GM12865 (cell line): ENCODE measurements around the gene MON2.
A peak's percentile ranks its signal among the peaks of the same experiment; 100 is the strongest.

ENCODE experiments used
- DNase-seq: peaks from one replicate; pipeline ENCODE4 v3.0.0; 2010; ENCODE audit warnings: low read depth
- H3K4me3 ChIP-seq: 2 replicates; pipeline ENCODE4 v1.5.1; 2011; ENCODE audit warnings: mild to moderate bottlenecking, low read depth, low read length, control low read depth
- TF ChIP-seq, protein P1 (sequence below): IDR thresholded peaks from 2 replicates; pipeline ENCODE4 v1.5.1; 2011; ENCODE audit warnings: low read length, control low read depth, low read depth, inconsistent platforms; ENCODE audit not compliant: insufficient read depth; ENCODE audit errors: missing control alignments

The MON2 gene, protein sequence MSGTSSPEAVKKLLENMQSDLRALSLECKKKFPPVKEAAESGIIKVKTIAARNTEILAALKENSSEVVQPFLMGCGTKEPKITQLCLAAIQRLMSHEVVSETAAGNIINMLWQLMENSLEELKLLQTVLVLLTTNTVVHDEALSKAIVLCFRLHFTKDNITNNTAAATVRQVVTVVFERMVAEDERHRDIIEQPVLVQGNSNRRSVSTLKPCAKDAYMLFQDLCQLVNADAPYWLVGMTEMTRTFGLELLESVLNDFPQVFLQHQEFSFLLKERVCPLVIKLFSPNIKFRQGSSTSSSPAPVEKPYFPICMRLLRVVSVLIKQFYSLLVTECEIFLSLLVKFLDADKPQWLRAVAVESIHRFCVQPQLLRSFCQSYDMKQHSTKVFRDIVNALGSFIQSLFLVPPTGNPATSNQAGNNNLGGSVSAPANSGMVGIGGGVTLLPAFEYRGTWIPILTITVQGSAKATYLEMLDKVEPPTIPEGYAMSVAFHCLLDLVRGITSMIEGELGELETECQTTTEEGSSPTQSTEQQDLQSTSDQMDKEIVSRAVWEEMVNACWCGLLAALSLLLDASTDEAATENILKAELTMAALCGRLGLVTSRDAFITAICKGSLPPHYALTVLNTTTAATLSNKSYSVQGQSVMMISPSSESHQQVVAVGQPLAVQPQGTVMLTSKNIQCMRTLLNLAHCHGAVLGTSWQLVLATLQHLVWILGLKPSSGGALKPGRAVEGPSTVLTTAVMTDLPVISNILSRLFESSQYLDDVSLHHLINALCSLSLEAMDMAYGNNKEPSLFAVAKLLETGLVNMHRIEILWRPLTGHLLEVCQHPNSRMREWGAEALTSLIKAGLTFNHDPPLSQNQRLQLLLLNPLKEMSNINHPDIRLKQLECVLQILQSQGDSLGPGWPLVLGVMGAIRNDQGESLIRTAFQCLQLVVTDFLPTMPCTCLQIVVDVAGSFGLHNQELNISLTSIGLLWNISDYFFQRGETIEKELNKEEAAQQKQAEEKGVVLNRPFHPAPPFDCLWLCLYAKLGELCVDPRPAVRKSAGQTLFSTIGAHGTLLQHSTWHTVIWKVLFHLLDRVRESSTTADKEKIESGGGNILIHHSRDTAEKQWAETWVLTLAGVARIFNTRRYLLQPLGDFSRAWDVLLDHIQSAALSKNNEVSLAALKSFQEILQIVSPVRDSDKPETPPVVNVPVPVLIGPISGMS (N-terminal part only)

DNA sequence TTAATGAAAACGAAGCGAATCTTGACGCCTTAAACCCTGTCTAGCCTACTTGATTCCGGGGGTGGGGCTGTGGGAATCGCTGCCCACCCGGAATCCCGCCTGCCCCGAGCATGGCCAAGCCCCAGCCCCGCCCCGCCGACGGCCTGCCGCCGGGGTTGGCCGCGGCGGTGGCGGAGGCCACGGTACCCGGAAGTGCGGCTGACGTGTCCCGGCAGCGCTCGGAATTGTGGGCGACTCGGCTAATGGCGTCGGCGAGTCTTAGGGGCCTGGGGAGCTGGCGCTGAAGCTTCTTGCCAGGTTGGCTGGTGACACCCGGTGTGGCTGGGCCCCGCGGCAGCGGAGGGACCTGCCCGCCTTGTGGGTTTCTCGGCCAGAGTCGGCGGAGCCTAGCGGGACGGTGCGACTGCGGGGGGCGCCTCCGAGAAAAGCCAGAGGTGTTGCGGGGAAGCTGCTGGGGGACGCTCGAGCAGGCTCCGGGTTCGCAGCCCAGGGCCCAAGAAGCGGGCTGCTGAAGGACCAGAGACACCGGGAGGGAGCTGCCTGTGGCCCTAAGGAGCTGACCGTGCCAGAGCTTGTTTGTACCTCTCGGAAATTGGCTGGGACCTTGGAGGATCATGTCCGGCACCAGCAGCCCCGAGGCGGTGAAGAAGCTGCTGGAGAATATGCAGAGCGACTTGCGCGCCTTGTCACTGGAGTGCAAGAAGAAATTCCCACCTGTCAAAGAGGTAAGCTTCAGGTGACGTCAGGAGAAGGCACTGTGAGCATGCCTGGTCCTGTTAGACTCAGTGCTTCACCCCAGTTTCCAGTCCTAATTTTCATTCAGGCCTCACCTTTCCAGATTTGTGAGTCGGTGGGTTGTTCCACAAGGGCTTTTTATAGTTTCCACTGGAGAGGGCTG is at the start of gene MON2:
MON2 (plus strand) TSS at position 233 of the 898 bp plus-strand sequence; CDS start at position 615, 382 bp downstream.
- TF ChIP-seq, protein P1, sequence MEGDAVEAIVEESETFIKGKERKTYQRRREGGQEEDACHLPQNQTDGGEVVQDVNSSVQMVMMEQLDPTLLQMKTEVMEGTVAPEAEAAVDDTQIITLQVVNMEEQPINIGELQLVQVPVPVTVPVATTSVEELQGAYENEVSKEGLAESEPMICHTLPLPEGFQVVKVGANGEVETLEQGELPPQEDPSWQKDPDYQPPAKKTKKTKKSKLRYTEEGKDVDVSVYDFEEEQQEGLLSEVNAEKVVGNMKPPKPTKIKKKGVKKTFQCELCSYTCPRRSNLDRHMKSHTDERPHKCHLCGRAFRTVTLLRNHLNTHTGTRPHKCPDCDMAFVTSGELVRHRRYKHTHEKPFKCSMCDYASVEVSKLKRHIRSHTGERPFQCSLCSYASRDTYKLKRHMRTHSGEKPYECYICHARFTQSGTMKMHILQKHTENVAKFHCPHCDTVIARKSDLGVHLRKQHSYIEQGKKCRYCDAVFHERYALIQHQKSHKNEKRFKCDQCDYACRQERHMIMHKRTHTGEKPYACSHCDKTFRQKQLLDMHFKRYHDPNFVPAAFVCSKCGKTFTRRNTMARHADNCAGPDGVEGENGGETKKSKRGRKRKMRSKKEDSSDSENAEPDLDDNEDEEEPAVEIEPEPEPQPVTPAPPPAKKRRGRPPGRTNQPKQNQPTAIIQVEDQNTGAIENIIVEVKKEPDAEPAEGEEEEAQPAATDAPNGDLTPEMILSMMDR: no peak
- peak; percentile 91 for DNase-seq

DNA sequence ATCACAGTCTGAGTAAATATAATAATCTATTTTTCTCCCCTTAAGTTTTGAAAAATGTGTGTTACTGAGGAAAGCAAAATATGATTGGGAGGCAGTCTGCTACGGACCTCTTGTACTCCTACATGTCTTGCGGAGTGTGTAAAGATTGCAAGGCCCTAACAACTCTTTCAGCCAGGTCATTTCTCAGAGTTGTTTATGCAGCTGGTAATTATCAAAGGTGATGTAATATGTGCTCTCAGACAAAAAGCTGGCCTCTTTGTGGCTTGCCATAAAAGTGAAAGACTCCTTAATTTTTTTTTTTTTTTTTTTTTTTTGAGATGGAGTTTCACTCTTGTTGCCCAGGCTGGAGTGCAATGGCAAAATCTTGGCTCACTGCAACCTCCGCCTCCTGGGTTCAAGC is 40.5 kb upstream of the MON2 start:
- no peak for DNase-seq
- H3K4me3 ChIP-seq: no peak overlapping the region
- TF ChIP-seq, protein P1: no peak

More for the DNA sequence above, at the start of gene MON2:
- H3K4me3 ChIP-seq: peak within 1 kb of the TSS; percentile 95

DNA sequence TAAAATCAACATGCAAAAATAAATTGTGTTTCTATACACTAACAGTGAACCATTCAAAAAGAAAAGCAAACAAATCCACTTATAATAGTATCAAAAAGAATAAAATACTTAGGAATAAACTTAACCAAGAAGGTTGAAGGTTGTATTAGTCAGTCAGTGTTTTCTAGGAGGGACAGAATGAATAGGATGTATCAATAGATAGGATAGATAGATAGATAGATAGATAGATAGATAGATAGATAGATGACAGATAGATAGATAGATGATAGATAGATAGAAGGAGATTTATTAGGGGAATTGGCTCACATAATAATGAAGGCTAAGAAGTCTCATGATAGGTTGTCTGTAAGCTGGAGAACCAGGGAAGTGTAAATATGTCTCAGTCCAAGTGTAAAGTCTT is 37.2 kb upstream of the MON2 start:
- TF ChIP-seq, protein P1: no peak
- DNase-seq: no peak
- H3K4me3 ChIP-seq: no peak overlapping the region

DNA sequence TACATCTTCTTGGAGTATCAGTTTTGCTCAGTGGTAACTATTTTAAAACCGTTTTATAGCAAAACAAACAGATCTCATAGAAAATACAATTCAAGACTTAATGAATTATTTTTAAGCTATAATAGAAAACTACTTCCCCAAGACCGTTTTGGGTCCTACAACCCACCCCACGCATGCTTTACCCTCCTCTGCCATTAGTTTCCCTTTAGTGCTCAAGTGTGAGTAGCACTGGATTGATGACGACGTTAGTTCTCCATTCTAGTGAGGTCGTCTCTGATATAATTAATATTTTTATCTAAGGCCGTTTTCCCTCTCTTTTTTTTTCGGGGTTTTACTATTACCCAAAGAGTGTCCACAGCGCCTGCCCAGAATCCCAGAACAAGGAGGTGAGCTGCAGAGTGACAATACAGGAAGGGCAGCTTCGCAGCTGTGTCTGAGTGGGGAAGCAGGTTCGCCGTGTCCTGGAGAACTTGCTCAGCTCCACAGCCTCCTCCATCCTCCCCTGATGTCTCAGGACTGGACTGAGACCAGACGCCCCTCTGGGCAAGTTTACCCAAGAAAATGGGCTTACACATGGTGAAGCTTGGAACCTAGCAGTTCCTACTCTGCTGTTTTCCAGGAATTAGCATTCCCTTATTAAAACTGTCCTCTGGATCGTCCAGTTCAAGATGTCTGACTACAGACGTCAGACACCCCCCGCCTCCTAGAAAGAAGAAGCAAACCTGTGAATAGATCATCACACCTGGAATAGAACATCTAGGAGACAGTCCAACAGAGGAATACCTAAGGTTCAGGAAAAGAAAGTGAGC is 31.9 kb upstream of the MON2 start:
- TF ChIP-seq, protein P1: no peak
- peak; percentile 5 for DNase-seq
- H3K4me3 ChIP-seq: peak overlapping the region; percentile 58

DNA sequence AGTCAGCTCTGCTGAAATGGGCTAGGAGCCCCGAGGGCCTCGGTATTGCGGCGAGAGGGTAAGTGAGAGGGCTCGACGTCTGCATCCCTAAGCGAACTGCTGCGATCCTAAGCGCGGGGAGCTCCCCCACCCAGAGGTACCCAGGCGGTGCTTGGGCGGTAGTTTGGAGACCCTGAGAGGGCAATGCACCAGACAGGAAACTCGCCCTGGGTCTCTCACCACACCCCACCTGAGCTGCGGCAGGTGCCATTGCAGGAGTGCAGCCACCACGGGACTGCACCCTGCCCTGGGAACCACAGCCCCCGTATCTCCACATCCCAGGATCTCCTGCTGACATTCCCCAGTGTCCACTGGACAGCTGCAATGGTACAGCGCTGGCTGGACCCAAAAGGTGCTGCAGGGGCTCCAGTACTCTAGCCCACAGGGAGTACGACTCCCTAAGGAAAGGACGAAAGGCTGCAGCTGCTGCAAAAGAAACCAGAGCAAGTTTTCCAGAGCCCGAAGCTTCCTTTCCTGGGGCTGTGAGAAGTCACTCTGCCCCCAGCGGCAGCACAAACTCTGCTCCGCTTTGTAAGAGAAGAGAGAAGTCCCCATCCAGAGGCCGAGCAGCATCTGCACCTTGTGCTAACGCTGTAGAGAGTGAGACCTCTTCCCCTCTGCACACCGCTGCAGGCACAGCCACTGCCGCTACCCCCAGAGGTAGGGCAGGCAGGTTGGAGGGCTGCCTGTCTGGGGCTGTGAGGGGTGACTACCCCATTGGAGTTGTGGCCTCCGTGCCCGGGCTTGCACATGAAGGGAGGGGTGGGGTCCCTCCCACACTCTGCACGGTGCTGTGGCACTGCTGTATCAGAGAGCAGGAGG is 31.1 kb upstream of the MON2 start:
- DNase-seq: peak; percentile 68
- H3K4me3 ChIP-seq: peak overlapping the region; percentile 58

More for the DNA sequence above, 31.1 kb upstream of the MON2 start:
- TF ChIP-seq, protein P1: peak; percentile 58
